Right cardiac atrium (tissue), 5 donors: ENCODE measurements around the gene B3GNT5. TPM values are rescaled to one million over a fixed set of nuclear protein-coding genes. Genes with fewer than 3 reads are reported as not detected.

Source experiments
- ATAC-seq, 2 donors: fragments of 200-7000 bp; cut with Tn5 transposase; one replicate each; pipeline versions ENCODE4 v1.8.0 to v1.9.1; 2020; ENCODE audit warnings: moderate library complexity in 2 of 2, mild to moderate bottlenecking in 1 of 2
- DNase-seq, 3 donors: peaks; one replicate each; pipeline ENCODE4 v3.0.0-alpha.2; 2020
- H3K27ac ChIP-seq: one replicate; pipeline ENCODE4 v1.5.1; 2013; ENCODE audit warnings: mild to moderate bottlenecking, low read length, control low read depth, moderate library complexity
- H3K27me3 ChIP-seq: one replicate; pipeline ENCODE4 v1.6.1; 2013; ENCODE audit not compliant: control insufficient read depth, insufficient read depth
- H3K4me1 ChIP-seq: one replicate; pipeline ENCODE4 v1.6.1; 2013; ENCODE audit warnings: low read length; ENCODE audit not compliant: control insufficient read depth, insufficient read depth
- H3K4me3 ChIP-seq: one replicate; pipeline ENCODE4 v1.5.1; 2013; ENCODE audit warnings: low read length, control low read depth
- H3K9me3 ChIP-seq: one replicate; pipeline ENCODE4 v1.6.1; 2013; ENCODE audit warnings: low read length; ENCODE audit not compliant: control insufficient read depth
- WGBS: extraction: QIAGEN DNeasy Blood & Tissue Kit; methylation state at CpG from one replicate; pipeline ENCODE4 v1.1.7; 2013; 5-methylcytosine and 5-hydroxymethylcytosine counted together
- intact Hi-C, 4 donors: fragments of 100-400 bp; cut with DNase I; formaldehyde crosslinking; loops; one replicate each; pipeline versions ENCODE4 v1.11.0 to v1.14.0; 2022 to 2023
- polyA plus RNA-seq: library from polyadenylated mRNA; stranded (reverse); fragments of 200-250 nt; gene quantifications from one replicate; pipeline ENCODE4 v1.2.3, GENCODE V29; 2013
- total RNA-seq, 4 donors: library from RNA; stranded (reverse); fragmentation: NEBNext Ultra II Directional; extraction: Animal tissue kit (Norgen Biotek cat#: 25700); gene quantifications; one replicate each; pipeline ENCODE4 v1.2.1, GENCODE V29; 2021
- donor health status: healthy with polysubstance abuse.
- donor health status: DM: no; HTN: yes; CAD: no.
- donor health status: DM: no; HTN: no; CAD: no.
- donor health status: DM: no; HTN: yes; CAD: no; lungs with severe emphysema.
- donor health status: DM: yes; HTN: yes; CAD: no.

The B3GNT5 gene
- total and polyA plus RNA-seq, 5 donors, result 1.8 to 4.3 (median 2.5) TPM

GRCh38 chr3:183254487-183255347, 1.7 kb downstream of the B3GNT5 start:
- intact Hi-C loops, result no loop called here
- no peaks in the 10 kb centered on the region for H3K9me3 ChIP-seq
- H3K27me3 ChIP-seq, result no peaks in the 10 kb centered on the region
- H3K4me1 ChIP-seq, result no peaks in the 10 kb centered on the region
- H3K27ac ChIP-seq, result peak overlapping the region; percentile 81
- ATAC-seq (no peak), DNase-seq (peak; percentile 19 to 63 (median 57))
- H3K4me3 ChIP-seq, result peak overlapping the region; percentile 97
- WGBS, result 13% methylated on average over 49 of the region's 49 CpGs

- 84% methylated on average over 4 of the region's 4 CpGs for WGBS
- ATAC-seq (no peak), DNase-seq (no peak)
- peak overlapping the region; percentile 97 for H3K4me3 ChIP-seq
- intact Hi-C loops, result no loop called here
- no peaks in the 10 kb centered on the region for H3K4me1 ChIP-seq
- H3K9me3 ChIP-seq, result no peaks in the 10 kb centered on the region
- no peaks in the 10 kb centered on the region for H3K27me3 ChIP-seq
- H3K27ac ChIP-seq, result no peak overlapping the region
Measured at GRCh38 chr3:183255348-183255730, 2.3 kb downstream of the B3GNT5 start.

DNA sequence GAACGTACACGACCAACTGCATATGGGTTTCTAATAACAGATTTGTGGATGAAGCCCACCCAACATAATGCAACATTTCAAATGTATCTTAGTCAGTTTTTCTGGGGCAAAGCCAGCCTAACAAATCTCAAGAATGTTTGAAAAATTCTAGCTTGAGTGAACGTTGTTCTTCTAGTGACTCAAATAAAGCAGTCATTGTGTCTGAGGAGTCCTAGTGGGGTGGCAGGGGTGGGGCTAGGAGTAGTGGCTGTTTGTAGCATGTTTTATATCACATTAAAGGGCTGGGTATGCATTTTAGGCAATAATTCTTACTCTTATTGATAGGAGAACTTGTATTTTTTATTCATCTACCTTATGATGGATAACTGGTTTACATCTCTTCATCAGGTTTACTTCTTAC, 6.0 kb downstream of the B3GNT5 start:
- no peak for ATAC-seq
- no peaks in the 10 kb centered on the region for H3K27me3 ChIP-seq
- no peaks in the 10 kb centered on the region for H3K9me3 ChIP-seq
- WGBS, result 63% methylated on average over 3 of the region's 3 CpGs
- intact Hi-C loops, result no loop called here
- H3K4me1 ChIP-seq, result no peaks in the 10 kb centered on the region
- H3K27ac ChIP-seq, result no peak overlapping the region
- DNase-seq, result no peak
- H3K4me3 ChIP-seq, result no peak overlapping the region

DNA sequence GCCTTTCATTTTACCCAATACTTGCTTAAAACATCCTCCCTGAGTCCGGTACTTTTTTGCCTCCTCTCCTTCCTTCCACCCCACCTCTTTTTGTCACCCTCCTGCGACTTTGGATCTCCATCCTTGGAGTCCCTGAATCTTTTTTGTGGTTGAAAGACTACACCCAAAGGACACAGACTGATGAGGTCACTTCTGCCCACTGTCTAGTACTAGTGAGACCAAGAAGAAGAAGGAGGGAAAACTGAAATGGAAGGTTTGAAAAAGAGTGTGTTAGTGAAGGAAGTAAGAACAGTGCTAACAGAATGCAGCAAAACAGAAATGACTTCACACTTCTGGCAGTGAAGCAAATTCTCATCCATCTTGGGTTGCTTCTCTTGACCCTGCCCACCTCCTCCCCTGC, 6.6 kb downstream of the B3GNT5 start:
- Histone ChIP-seq H3K27ac (no peak overlapping the region), H3K27me3 (no peaks in the 10 kb centered on the region), H3K9me3 (no peaks in the 10 kb centered on the region), H3K4me3 (no peak overlapping the region), H3K4me1 (no peaks in the 10 kb centered on the region)
- WGBS, result 59% methylated on average over 2 of the region's 2 CpGs
- ATAC-seq, result peak in 1 of 2 donors; percentile 12
- DNase-seq, result no peak
- intact Hi-C loops, result no loop called here

- WGBS, result 58% methylated on average over 7 of the region's 7 CpGs
- ATAC-seq, result peak; percentile 74 to 82
- intact Hi-C loops, result no loop called here
- H3K9me3 ChIP-seq, result no peaks in the 10 kb centered on the region
- no peak overlapping the region for H3K27ac ChIP-seq
- H3K27me3 ChIP-seq, result no peaks in the 10 kb centered on the region
- no peaks in the 10 kb centered on the region for H3K4me1 ChIP-seq
- no peak overlapping the region for H3K4me3 ChIP-seq
- peak in 1 of 3 donors; percentile 42 for DNase-seq
Measured at GRCh38 chr3:183260167-183260904, 7.3 kb downstream of the B3GNT5 start.

DNA sequence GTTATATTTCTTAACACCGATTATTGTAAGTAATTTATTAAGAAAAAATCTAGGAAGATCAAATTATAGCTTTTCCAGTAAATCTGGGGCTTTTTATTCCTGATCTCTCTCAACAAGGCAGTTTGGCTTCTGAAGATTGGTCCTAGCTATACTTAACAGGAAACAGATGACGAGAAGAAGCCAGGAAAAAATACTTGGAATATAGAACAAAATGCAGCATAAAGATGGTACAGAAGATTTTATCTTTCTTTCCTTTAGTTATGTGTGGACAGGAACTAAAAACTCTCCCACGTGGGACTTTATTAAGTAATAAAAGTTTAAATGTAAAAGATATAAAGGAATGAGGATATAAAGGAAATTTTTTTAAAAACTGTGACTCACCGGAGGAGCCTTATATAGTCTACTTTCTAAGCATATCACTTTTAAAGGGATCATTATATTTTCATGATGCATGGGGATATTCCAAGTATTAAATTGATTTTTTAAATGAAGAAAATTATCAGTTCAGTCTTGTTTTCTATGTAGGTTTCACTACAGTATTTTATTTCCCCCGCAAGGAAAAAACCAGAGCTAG, 8.2 kb downstream of the B3GNT5 start:
- DNase-seq, result no peak
- H3K4me1 ChIP-seq, result no peaks in the 10 kb centered on the region
- no peak overlapping the region for H3K27ac ChIP-seq
- intact Hi-C loops, result no loop called here
- H3K9me3 ChIP-seq, result no peaks in the 10 kb centered on the region
- no peak for ATAC-seq
- no peak overlapping the region for H3K4me3 ChIP-seq
- no peaks in the 10 kb centered on the region for H3K27me3 ChIP-seq
- 75% methylated on average over 5 of the region's 5 CpGs for WGBS

DNA sequence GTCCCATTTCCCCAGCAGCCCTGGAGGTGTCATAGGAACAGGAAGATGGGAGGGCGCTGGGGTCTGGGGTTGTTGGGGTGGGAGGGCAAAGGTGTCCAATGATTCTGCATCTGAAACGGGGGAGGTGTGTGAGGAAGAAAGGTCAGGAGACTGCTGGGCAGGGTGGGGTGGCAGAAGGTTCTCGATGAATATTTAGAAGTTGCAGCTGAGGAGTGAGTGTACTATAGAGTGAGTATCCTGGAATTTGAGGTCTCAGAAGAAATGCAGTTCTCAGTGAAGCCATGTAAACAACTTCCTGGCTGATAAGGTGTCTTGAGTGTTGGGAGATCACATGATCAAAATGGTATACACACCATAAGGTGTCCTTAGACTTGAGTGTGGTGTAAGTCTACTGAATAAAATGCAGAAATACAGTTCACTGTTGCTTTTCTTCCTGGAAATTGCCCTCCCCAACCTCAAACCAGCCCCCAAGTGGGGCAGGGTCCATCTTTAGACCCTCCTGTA, 9.9 kb downstream of the B3GNT5 start:
- WGBS, result 87% methylated on average over 3 of the region's 3 CpGs
- DNase-seq (no peak), ATAC-seq (no peak)
- no peaks in the 10 kb centered on the region for H3K9me3 ChIP-seq
- intact Hi-C loops, result no loop called here
- no peaks in the 10 kb centered on the region for H3K27me3 ChIP-seq
- no peak overlapping the region for H3K4me3 ChIP-seq
- H3K4me1 ChIP-seq, result no peaks in the 10 kb centered on the region
- no peak overlapping the region for H3K27ac ChIP-seq

- DNase-seq, result no peak
- H3K4me3 ChIP-seq, result no peak overlapping the region
- no peak for ATAC-seq
- H3K27me3 ChIP-seq, result no peaks in the 10 kb centered on the region
- H3K27ac ChIP-seq, result no peak overlapping the region
- WGBS, result 60% methylated on average over 5 of the region's 5 CpGs
- intact Hi-C loops, result no loop called here
- no peaks in the 10 kb centered on the region for H3K9me3 ChIP-seq
- H3K4me1 ChIP-seq, result no peaks in the 10 kb centered on the region
Measured at GRCh38 chr3:183264268-183264667, 11.2 kb downstream of the B3GNT5 start.

DNA sequence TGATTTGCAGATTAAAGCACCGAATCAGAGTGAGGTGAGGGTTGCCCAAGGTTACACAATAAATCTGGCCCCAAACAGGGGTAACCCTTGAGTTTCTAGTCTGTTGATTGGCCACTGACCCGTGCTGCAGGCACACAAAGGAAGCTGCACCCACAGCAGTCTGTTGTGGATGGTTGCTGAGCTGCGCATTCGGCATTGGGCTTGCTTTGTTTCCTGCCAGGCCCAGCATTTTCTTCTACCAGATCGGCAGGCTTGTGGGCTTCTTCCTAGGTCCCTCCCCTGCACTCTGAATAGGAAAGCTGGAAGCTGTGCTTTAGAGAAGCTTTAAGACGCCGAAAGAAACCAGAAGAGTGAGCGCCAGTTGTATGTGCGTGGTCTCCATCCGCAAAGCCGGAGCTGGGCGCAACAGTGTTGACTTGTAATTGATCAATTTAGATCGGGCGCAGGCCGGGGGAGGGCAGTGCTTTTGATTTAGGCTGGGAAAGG, 12.1 kb downstream of the B3GNT5 start:
- DNase-seq (peak; percentile 40 to 76 (median 72)), ATAC-seq (peak; percentile 61 to 67)
- intact Hi-C loops, result no loop called here
- no peaks in the 10 kb centered on the region for H3K9me3 ChIP-seq
- 39% methylated on average over 15 of the region's 15 CpGs for WGBS
- peak overlapping the region; percentile 67 for H3K27ac ChIP-seq
- no peaks in the 10 kb centered on the region for H3K4me1 ChIP-seq
- H3K4me3 ChIP-seq, result peak overlapping the region; percentile 7
- H3K27me3 ChIP-seq, result no peaks in the 10 kb centered on the region

GRCh38 chr3:183265834-183266417, 12.9 kb downstream of the B3GNT5 start:
- Histone ChIP-seq H3K27me3 (no peaks in the 10 kb centered on the region), H3K4me3 (no peak overlapping the region), H3K4me1 (no peaks in the 10 kb centered on the region), H3K9me3 (no peaks in the 10 kb centered on the region), H3K27ac (no peak overlapping the region)
- 57% methylated on average over 5 of the region's 5 CpGs for WGBS
- ATAC-seq, result peak in 1 of 2 donors; percentile 40
- DNase-seq, result peak in 1 of 3 donors; percentile 49
- intact Hi-C loops, result no loop called here
